GM19025 (cell line): ENCODE results near the gene TEKT5.

ENCODE experiments used
- ATAC-seq: cut with Tn5 transposase; IDR thresholded peaks from one replicate; pipeline ENCODE4 v1.9.1; 2021; ENCODE audit warnings: mild to moderate bottlenecking, low read depth, moderate library complexity; ENCODE audit not compliant: unreplicated experiment

The TEKT5 gene

GRCh38 chr16:10613785-10614485, 80.8 kb downstream of the TEKT5 start:
- ATAC-seq: no peak

GRCh38 chr16:10612649-10613179, 82.0 kb downstream of the TEKT5 start:
- ATAC-seq: no peak

- ATAC-seq: no peak
Observed at GRCh38 chr16:10611825-10612342, 82.8 kb downstream of the TEKT5 start.

- no peak for ATAC-seq
Observed at GRCh38 chr16:10610499-10611184, 84.1 kb downstream of the TEKT5 start.

GRCh38 chr16:10609402-10609774, 85.3 kb downstream of the TEKT5 start:
- ATAC-seq: no peak

- no peak for ATAC-seq
Observed at GRCh38 chr16:10608687-10609401, 85.9 kb downstream of the TEKT5 start.

- no peak for ATAC-seq
Observed at GRCh38 chr16:10607157-10607556, 87.6 kb downstream of the TEKT5 start.

- ATAC-seq: no peak
Observed at GRCh38 chr16:10606607-10607006, 88.1 kb downstream of the TEKT5 start.

GRCh38 chr16:10605636-10606035, 89.1 kb downstream of the TEKT5 start:
- no peak for ATAC-seq

- no peak for ATAC-seq
Observed at GRCh38 chr16:10601444-10602408, 93.0 kb downstream of the TEKT5 start.

- ATAC-seq: no peak
Observed at GRCh38 chr16:10600782-10601443, 93.8 kb downstream of the TEKT5 start.

GRCh38 chr16:10599626-10600025, 95.1 kb downstream of the TEKT5 start:
- ATAC-seq: no peak

GRCh38 chr16:10598157-10598556, 96.6 kb downstream of the TEKT5 start:
- no peak for ATAC-seq

- ATAC-seq: no peak
Observed at GRCh38 chr16:10597187-10597601, 97.5 kb downstream of the TEKT5 start.

GRCh38 chr16:10594312-10594950, 100.3 kb downstream of the TEKT5 start:
- no peak for ATAC-seq

GRCh38 chr16:10592611-10593010, 102.1 kb downstream of the TEKT5 start:
- no peak for ATAC-seq

- no peak for ATAC-seq
Observed at GRCh38 chr16:10590342-10590741, 104.4 kb downstream of the TEKT5 start.

GRCh38 chr16:10589109-10589508, 105.6 kb downstream of the TEKT5 start:
- no peak for ATAC-seq

- ATAC-seq: no peak
Observed at GRCh38 chr16:10587622-10588021, 107.1 kb downstream of the TEKT5 start.
